A549 (cell line): ENCODE results near the gene HLCS. TPM values are rescaled to one million over a fixed set of nuclear protein-coding genes. Genes with fewer than 3 reads are reported as not detected.
A peak's percentile ranks its signal among the peaks of the same experiment; 100 is the strongest.

Experiments
- ATAC-seq, 2 experiments: fragments of 200-7000 bp in 1 of 2; fragments of >200 bp in 1 of 2; cut with Nextera tagmentation in 1 of 2; cut with Tn5 transposase in 1 of 2; 3 replicates each; pipeline versions ENCODE4 v1.8.0 to v1.9.1; 2018 to 2020; ENCODE audit warnings: mild to moderate bottlenecking in 1 of 2, moderate library complexity in 1 of 2
- CTCF ChIA-PET: fragments of 300-600 bp; sonication (Branson Sonifier 250); formaldehyde crosslinking; extraction: SDS; loops from one replicate; lab custom pipeline; 2021; ENCODE audit warnings: antibody characterized with exemption, inconsistent platforms; lab: Yijun Ruan, JAX
- POLR2A ChIA-PET: fragments of 350-600 bp; formaldehyde crosslinking; extraction: SDS; loops from one replicate; lab custom pipeline; 2021; ENCODE audit warnings: antibody characterized with exemption, inconsistent platforms; lab: Yijun Ruan, JAX
- DNase-seq, 2 experiments: peaks; one replicate each; pipeline versions ENCODE4 v3.0.0 to v3.0.0-alpha.2; 2011 to 2016; ENCODE audit warnings: low read depth in 1 of 2, low spot score in 1 of 2
- FAIRE-seq: peaks from 2 replicates; lab custom pipeline; 2011; peaks lifted over from hg19 to GRCh38; lab: Jason Lieb, UNC
- H3K27ac ChIP-seq, 2 experiments: fragments of >200 bp; sonication (Bioruptor Twin); formaldehyde crosslinking; 3 replicates each; pipeline ENCODE4 v1.5.1; 2016 to 2017
- H3K4me1 ChIP-seq: fragments of >200 bp; sonication (Bioruptor Twin); formaldehyde crosslinking; 3 replicates; pipeline ENCODE4 v1.6.1; 2016
- H3K4me2 ChIP-seq: fragments of >200 bp; sonication (Bioruptor Twin); formaldehyde crosslinking; 3 replicates; pipeline ENCODE4 v1.6.1; 2016
- H3K4me3 ChIP-seq: fragments of >200 bp; sonication (Bioruptor Twin); formaldehyde crosslinking; 3 replicates; pipeline ENCODE4 v1.5.1; 2016
- H3K9me3 ChIP-seq: fragments of >200 bp; sonication (Bioruptor Twin); formaldehyde crosslinking; 3 replicates; pipeline ENCODE4 v1.6.1; 2016
- CBX8 ChIP-seq: fragments of 200-600 bp; sonication (generic); IDR thresholded peaks from 2 replicates; pipeline ENCODE4 v1.6.1; 2016
- CHD2 ChIP-seq: fragments of 150-350 bp; IDR thresholded peaks from 2 replicates; pipeline ENCODE4 v1.6.1; 2014; ENCODE audit warnings: low read length; ENCODE audit not compliant: partially characterized antibody
- ELK1 ChIP-seq: fragments of 150-350 bp; IDR thresholded peaks from 2 replicates; pipeline ENCODE4 v1.6.1; 2014; ENCODE audit warnings: low read depth, mild to moderate bottlenecking, low read length
- JUN ChIP-seq, 2 experiments: fragments of >200 bp; sonication (Bioruptor Twin); formaldehyde crosslinking; IDR thresholded peaks; 2 replicates in 1 of 2; 3 replicates in 1 of 2; pipeline ENCODE4 v1.6.1; 2016 to 2017
- JUNB ChIP-seq: fragments of >200 bp; sonication (Bioruptor Twin); formaldehyde crosslinking; IDR thresholded peaks from 2 replicates; pipeline ENCODE4 v1.6.1; 2016
- PHF8 ChIP-seq: fragments of 200-600 bp; sonication (generic); IDR thresholded peaks from 2 replicates; pipeline ENCODE4 v1.6.1; 2016; ENCODE audit warnings: low read depth, mild to moderate bottlenecking, antibody characterized with exemption, moderate library complexity, borderline replicate concordance
- POLR2A ChIP-seq: IDR thresholded peaks from 2 replicates; pipeline ENCODE4 v1.6.1; 2012; ENCODE audit warnings: mild to moderate bottlenecking, low read length
- POLR2AphosphoS2 ChIP-seq: conservative IDR thresholded peaks from 2 replicates; pipeline ENCODE4 v1.6.1; 2012; ENCODE audit warnings: low read length, improper control_type of control experiment, inconsistent platforms
- RAD21 ChIP-seq, 2 experiments: fragments of >200 bp in 1 of 2; sonication (Bioruptor Twin) in 1 of 2; formaldehyde crosslinking in 1 of 2; IDR thresholded peaks in 1 of 2; conservative IDR thresholded peaks in 1 of 2; 2 replicates in 1 of 2; 3 replicates in 1 of 2; pipeline ENCODE4 v1.6.1; 2012 to 2018; ENCODE audit warnings: inconsistent platforms in 1 of 2
- SMC3 ChIP-seq: fragments of >200 bp; sonication (Bioruptor Twin); formaldehyde crosslinking; IDR thresholded peaks from 3 replicates; pipeline ENCODE4 v1.6.1; 2018; ENCODE audit warnings: inconsistent platforms
- TP53 ChIP-seq: fragments of 250-450 bp; sonication (Bioruptor Pico); IDR thresholded peaks from 2 replicates; pipeline ENCODE4 v1.5.0; 2021; ENCODE audit warnings: mild to moderate bottlenecking, moderate library complexity
- WGBS: methylation state at CpG from one replicate; pipeline ENCODE4 v1.1.6; 2017; ENCODE audit errors: missing lambda C conversion rate; 5-methylcytosine and 5-hydroxymethylcytosine counted together
- polyA minus RNA-seq: library from RNA; depleted of rRNA, polyadenylated mRNA; stranded (reverse); fragments of >200 nt; gene quantifications from 2 replicates; pipeline ENCODE4 v1.2.3, GENCODE V29; 2011; rRNA and poly(A)+ RNA removed
- polyA plus RNA-seq, 4 experiments: library from polyadenylated mRNA; depleted of rRNA in 3 of 4; stranded (reverse); fragments of >200 nt; fragmentation: RNase III in 1 of 4; extraction: RNeasy Plus Mini Kit Qiagen cat#74134 plus additional on column Dnase treatment in 1 of 4; gene quantifications; 2 replicates in 3 of 4; 3 replicates in 1 of 4; pipeline ENCODE4 v1.2.3, GENCODE V29; 2011 to 2017
- TF ChIP-seq, protein P1 (sequence below): fragments of >200 bp; sonication (Bioruptor Twin); formaldehyde crosslinking; IDR thresholded peaks from 3 replicates; pipeline ENCODE4 v1.5.1; 2016
- TF ChIP-seq, protein P2 (sequence below): fragments of >200 bp; sonication (Bioruptor Twin); formaldehyde crosslinking; IDR thresholded peaks from 3 replicates; pipeline ENCODE4 v1.6.1; 2016

HLCS gene
- polyA plus RNA-seq (2011; rRNA removed) (23.1 and 24.3 TPM in 2 replicates), polyA plus RNA-seq (2017; fragmentation: RNase III; extraction: RNeasy Plus Mini Kit Qiagen cat#74134 plus additional on column Dnase treatment) (7.6 to 9.0 TPM (median 8.4 TPM) in 3 replicates), polyA minus RNA-seq (24.9 and 27.6 TPM in 2 replicates)
- polyA plus RNA-seq (2012; cell fraction: cytosol; rRNA removed), result 4.3 and 4.8 TPM in 2 replicates
- 4.8 and 6.9 TPM in 2 replicates for polyA plus RNA-seq (2012; cell fraction: nucleus; rRNA removed)

GRCh38 chr21:36966066-36966820, at the start of gene HLCS:
TSS of gene HLCS (minus strand) at chr21:36966669. CDS start at chr21:36966638, 31 bp downstream.
- no peaks in the 10 kb centered on the region for H3K9me3 ChIP-seq
- CTCF ChIA-PET, result interaction anchor here (0.6 to 1.0 kb wide), 3 partner anchors 11 to 23 kb away, joined by 3 to 6 read pairs (median 3); no protein-coding TSS in a partner anchor
- TF ChIP-seq POLR2A, result peak; percentile 71
- peak in 1 of 2 experiments; percentile 68; a peak in 4 of 5 replicates for TF ChIP-seq JUN (IDR thresholded peaks at IDR 0.05)
- no peak for TF ChIP-seq CHD2
- no peak for TF ChIP-seq JUNB
- TF ChIP-seq, protein P1, sequence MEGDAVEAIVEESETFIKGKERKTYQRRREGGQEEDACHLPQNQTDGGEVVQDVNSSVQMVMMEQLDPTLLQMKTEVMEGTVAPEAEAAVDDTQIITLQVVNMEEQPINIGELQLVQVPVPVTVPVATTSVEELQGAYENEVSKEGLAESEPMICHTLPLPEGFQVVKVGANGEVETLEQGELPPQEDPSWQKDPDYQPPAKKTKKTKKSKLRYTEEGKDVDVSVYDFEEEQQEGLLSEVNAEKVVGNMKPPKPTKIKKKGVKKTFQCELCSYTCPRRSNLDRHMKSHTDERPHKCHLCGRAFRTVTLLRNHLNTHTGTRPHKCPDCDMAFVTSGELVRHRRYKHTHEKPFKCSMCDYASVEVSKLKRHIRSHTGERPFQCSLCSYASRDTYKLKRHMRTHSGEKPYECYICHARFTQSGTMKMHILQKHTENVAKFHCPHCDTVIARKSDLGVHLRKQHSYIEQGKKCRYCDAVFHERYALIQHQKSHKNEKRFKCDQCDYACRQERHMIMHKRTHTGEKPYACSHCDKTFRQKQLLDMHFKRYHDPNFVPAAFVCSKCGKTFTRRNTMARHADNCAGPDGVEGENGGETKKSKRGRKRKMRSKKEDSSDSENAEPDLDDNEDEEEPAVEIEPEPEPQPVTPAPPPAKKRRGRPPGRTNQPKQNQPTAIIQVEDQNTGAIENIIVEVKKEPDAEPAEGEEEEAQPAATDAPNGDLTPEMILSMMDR, result 0 out of 3 replicates have a peak, but pooled peaks have one; percentile 12
- peak; percentile 34; the same call in 1 of the 2 replicates for TF ChIP-seq PHF8
- TF ChIP-seq, protein P2, sequence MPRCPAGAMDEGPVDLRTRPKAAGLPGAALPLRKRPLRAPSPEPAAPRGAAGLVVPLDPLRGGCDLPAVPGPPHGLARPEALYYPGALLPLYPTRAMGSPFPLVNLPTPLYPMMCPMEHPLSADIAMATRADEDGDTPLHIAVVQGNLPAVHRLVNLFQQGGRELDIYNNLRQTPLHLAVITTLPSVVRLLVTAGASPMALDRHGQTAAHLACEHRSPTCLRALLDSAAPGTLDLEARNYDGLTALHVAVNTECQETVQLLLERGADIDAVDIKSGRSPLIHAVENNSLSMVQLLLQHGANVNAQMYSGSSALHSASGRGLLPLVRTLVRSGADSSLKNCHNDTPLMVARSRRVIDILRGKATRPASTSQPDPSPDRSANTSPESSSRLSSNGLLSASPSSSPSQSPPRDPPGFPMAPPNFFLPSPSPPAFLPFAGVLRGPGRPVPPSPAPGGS, result peak; percentile 71; the same call in 2 of the 3 replicates
- TF ChIP-seq, all 56 proteins: peak for 5
- Histone ChIP-seq H3K4me1 (peaks cover 13% of the 10 kb centered on the region; the same call in 2 of the 3 replicates), H3K4me3 (peak within 1 kb of the TSS; percentile 70), H3K4me2 (peak within 1 kb of the TSS; percentile 79), H3K27ac (peak within 1 kb of the TSS; percentile 93 to 96)
- POLR2A ChIA-PET, result interaction anchor here (0.5 to 1.1 kb wide), 6 partner anchors 11 to 598 kb away, joined by 3 to 4 read pairs (median 3); no protein-coding TSS in a partner anchor
- no CpG with 5 or more reads among the region's 101 CpGs for WGBS
- ATAC-seq, result peak; percentile 79 to 89
- no peak for FAIRE-seq
- DNase-seq, result peak; percentile 28 to 61

DNA sequence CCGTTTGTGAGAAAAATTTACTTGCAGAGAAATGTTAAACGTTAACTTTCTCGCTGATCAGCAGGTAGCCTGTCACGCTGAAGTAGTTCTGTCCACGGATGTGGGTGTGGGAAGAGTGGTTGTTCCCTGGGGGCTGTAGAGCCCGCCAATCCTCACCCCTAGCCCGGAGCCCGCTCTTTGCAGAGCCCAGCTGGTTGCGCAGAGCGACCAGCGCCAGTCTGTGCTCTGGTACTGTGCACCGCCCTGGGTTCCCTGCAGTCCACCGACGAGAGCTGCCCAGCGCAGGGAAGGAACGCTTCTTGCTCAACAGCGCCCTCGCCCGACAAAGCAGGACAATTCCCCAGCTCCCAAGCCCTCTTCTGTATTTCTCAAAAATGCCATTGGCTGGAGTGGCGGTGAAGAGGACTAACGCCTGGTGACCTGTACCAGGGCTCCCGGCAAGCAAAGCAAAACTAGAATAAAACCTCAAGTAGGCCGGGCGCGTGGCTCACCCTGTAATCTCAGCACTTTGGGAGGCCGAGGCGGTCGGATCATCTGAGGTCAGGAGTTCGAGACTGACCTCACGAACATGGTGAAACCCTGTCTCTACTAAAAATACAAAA, 43.4 kb upstream of the HLCS start:
- H3K4me3 ChIP-seq, result peak overlapping the region; percentile 39; the same call in 2 of the 3 replicates
- peak overlapping the region; percentile 69 to 78 for H3K27ac ChIP-seq
- FAIRE-seq, result no peak
- DNase-seq, result peak; percentile 77 to 87
- ATAC-seq, result peak; percentile 97 to 98
- peak overlapping the region; percentile 96 for H3K4me2 ChIP-seq
- ChIA-PET POLR2A (interaction anchor here (1.1 to 1.5 kb wide), 2 partner anchors 20 to 62 kb away, joined by 4 to 5 read pairs; no protein-coding TSS in a partner anchor), CTCF (interaction anchor here (0.6 to 7.9 kb wide), 25 partner anchors 10 to 505 kb away, joined by 3 to 55 read pairs (median 4); no protein-coding TSS in a partner anchor)
- 11% methylated on average over 19 of the region's 30 CpGs for WGBS
- H3K9me3 ChIP-seq, result no peaks in the 10 kb centered on the region
- no peaks in the 10 kb centered on the region for H3K4me1 ChIP-seq
- TF ChIP-seq, protein P1, result peak; percentile 68
- TF ChIP-seq RAD21 (conservative IDR thresholded peaks at IDR 0.05 in 1 of 2, IDR thresholded peaks at IDR 0.05 in 1 of 2), result peak; percentile 59 to 65
- no peak for TF ChIP-seq CBX8
- no peak for TF ChIP-seq TP53 (CRISPR knock-in tag)
- peak; percentile 55 for TF ChIP-seq SMC3
- no peak for TF ChIP-seq POLR2AphosphoS2
- no peak for TF ChIP-seq ELK1
